HUES6 (cell line): ENCODE measurements around the gene RRAD.
A peak's percentile ranks its signal among the peaks of the same experiment; 100 is the strongest.
"Not testable (repeated sequence)": the region's sequence is repeated elsewhere in the genome, so short reads cannot be mapped to it uniquely, and the experiment has no call there.

Experiments used
- H3K27ac ChIP-seq: 2 replicates; pipeline ENCODE4 v1.7.0; 2013; ENCODE audit warnings: low read depth, mild to moderate bottlenecking, low read length, inconsistent platforms
- H3K27me3 ChIP-seq: 2 replicates; pipeline ENCODE4 v1.6.1; 2013; ENCODE audit warnings: low read length; ENCODE audit not compliant: control insufficient read depth, insufficient read depth
- H3K36me3 ChIP-seq: 2 replicates; pipeline ENCODE4 v1.6.1; 2013; ENCODE audit warnings: low read length; ENCODE audit not compliant: control insufficient read depth, insufficient read depth
- H3K4me1 ChIP-seq: 2 replicates; pipeline ENCODE4 v1.6.1; 2013; ENCODE audit warnings: low read length; ENCODE audit not compliant: control insufficient read depth, insufficient read depth
- H3K4me3 ChIP-seq: 2 replicates; pipeline ENCODE4 v1.5.1; 2013; ENCODE audit warnings: low read depth, low read length
- H3K9ac ChIP-seq: one replicate; pipeline ENCODE4 v1.6.1; 2013; ENCODE audit warnings: mild to moderate bottlenecking, low read length
- H3K9me3 ChIP-seq: 2 replicates; pipeline ENCODE4 v1.6.1; 2013; ENCODE audit warnings: low read depth, low read length; ENCODE audit not compliant: control insufficient read depth, insufficient read depth

The RRAD gene

GRCh38 chr16:66940236-66940635 is 14.9 kb upstream of the RRAD start:
- no peak overlapping the region for H3K9ac ChIP-seq
- H3K4me3 ChIP-seq = no peak overlapping the region
- H3K9me3 ChIP-seq = no peaks in the 10 kb centered on the region
- H3K27me3 ChIP-seq = peaks cover 6% of the 10 kb centered on the region
- no peak overlapping the region for H3K27ac ChIP-seq
- peaks cover 58% of the 10 kb centered on the region for H3K36me3 ChIP-seq
- H3K4me1 ChIP-seq = peaks cover 6% of the 10 kb centered on the region; the same call in 1 of the 2 replicates

DNA sequence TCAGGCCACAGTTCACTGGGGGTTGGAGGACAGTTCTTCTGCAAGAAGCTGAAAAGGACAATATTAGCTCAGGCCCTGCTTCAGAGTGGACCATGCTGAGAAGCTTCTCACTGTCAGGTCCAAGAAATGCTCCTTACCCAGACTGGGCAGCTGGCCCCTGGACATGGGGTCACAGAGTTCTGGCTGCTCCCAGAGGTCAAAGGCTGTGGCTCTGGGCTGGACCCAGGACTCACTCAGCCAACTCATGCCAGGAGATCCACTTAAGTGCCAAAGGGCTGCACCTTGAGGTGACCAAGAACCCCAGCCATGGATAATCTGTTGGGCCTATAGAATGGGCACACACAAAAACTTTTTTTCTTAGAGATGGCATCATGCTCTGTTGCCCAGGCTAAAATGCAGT is 14.0 kb upstream of the RRAD start:
- Histone ChIP-seq H3K9ac (no peak overlapping the region), H3K4me1 (peaks cover 7% of the 10 kb centered on the region; the same call in 1 of the 2 replicates), H3K4me3 (no peak overlapping the region), H3K9me3 (no peaks in the 10 kb centered on the region), H3K27me3 (peaks cover 10% of the 10 kb centered on the region), H3K36me3 (peaks cover 58% of the 10 kb centered on the region), H3K27ac (no peak overlapping the region)

DNA sequence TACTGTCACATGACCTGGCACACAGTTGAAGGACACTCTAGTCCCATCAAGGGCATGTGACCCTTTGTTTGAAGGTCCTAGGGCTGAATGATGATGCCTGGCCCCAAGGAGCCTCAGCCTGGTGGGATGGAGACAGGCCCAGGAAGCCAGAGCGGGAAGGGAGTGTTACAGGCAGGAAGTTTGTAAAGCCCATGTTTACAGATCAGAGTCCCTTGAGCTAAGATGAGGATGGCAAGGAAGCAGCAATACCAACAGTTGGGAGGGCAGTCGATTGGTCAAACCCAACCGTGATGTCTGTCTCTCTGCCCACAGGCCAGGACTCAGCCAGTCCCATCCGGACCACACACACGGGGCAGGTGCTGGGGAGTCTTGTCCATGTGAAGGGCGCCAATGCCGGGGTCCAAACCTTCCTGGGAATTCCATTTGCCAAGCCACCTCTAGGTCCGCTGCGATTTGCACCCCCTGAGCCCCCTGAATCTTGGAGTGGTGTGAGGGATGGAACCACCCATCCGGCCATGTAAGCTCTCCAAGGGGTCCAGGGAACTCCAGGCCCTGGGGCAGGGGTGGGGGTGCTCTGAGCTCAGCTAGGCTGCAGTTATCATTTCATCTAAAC is 12.5 kb upstream of the RRAD start:
- Histone ChIP-seq H3K4me3 (no peak overlapping the region), H3K27me3 (peaks cover 10% of the 10 kb centered on the region), H3K4me1 (peaks cover 12% of the 10 kb centered on the region; the same call in 1 of the 2 replicates), H3K36me3 (peaks cover 45% of the 10 kb centered on the region), H3K9me3 (no peaks in the 10 kb centered on the region), H3K27ac (no peak overlapping the region), H3K9ac (no peak overlapping the region)

DNA sequence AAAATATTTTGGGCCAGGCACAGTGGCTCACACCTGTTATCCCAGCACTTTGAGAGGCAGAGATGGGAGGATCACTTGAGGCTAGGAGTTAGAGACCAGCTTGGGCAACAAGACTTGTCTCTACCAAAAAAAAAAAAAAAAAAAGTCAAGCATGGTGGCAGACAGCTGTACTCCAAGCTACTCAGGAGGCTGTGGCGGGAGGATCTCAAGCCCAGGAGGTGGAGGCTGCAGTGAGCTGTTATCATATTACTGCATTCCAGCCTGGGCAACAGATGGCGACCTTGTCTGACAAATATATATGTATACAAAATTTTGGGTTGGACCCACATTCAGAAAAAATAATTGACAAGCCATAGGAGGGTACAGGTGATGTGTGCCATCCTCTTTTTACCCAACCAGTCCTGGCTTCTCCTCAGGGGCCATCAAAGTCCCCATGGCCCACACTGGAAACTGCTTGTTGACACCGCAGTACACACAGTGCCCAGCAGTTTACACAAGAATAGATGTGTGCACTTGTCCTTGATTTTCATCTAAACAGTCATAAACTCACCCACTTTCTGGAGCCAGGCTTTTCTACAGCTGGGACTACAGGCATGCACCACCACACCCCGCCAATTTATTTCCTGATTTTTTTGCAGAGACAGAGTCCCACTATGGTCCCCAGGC is 11.7 kb upstream of the RRAD start:
- no peak overlapping the region for H3K4me3 ChIP-seq
- H3K9ac ChIP-seq = no peak overlapping the region
- peaks cover 12% of the 10 kb centered on the region; the same call in 1 of the 2 replicates for H3K4me1 ChIP-seq
- no peaks in the 10 kb centered on the region for H3K9me3 ChIP-seq
- no peak overlapping the region for H3K27ac ChIP-seq
- H3K27me3 ChIP-seq = peaks cover 10% of the 10 kb centered on the region
- peaks cover 41% of the 10 kb centered on the region for H3K36me3 ChIP-seq

DNA sequence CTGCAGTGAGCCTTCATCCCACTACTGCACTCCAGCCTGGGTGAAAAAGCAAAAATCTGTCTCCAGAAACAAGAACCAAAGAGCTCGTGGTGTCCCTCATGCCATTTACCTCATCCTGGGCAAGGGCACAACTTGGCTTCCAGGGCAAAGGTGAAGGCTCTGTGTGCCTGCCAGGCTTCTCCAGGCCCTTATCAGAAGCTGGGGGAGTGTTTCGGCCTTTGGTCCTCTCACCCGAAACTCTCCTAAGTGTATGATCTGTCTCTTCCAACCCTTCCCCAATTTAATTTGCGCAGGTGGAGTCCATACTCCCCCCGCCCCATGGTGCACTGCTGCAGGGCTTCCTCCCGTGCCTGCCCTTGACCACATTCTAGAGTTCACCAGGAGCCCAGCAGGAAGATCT is 11.1 kb upstream of the RRAD start:
- peaks cover 10% of the 10 kb centered on the region for H3K27me3 ChIP-seq
- no peak overlapping the region for H3K9ac ChIP-seq
- H3K4me1 ChIP-seq = peaks cover 12% of the 10 kb centered on the region; the same call in 1 of the 2 replicates
- H3K9me3 ChIP-seq = no peaks in the 10 kb centered on the region
- peaks cover 39% of the 10 kb centered on the region for H3K36me3 ChIP-seq
- no peak overlapping the region for H3K27ac ChIP-seq
- no peak overlapping the region for H3K4me3 ChIP-seq

GRCh38 chr16:66935314-66936011 is 10.1 kb upstream of the RRAD start, which contains the start of gene CES2:
Gene CES2, plus strand, starts transcription at chr16:66935516. Its CDS starts 120 bp downstream, at chr16:66935636.
- Histone ChIP-seq H3K4me1 (peaks cover 12% of the 10 kb centered on the region; the same call in 1 of the 2 replicates), H3K27ac (no peak within 1 kb of the TSS), H3K9ac (peak within 1 kb of the TSS; percentile 94), H3K36me3 (peaks cover 29% of the 10 kb centered on the region), H3K27me3 (peaks cover 10% of the 10 kb centered on the region), H3K9me3 (no peaks in the 10 kb centered on the region), H3K4me3 (peak within 1 kb of the TSS; percentile 96)

- H3K4me1 ChIP-seq = peaks cover 12% of the 10 kb centered on the region; the same call in 1 of the 2 replicates
- peaks cover 23% of the 10 kb centered on the region for H3K36me3 ChIP-seq
- peak overlapping the region; percentile 94 for H3K9ac ChIP-seq
- H3K4me3 ChIP-seq = peak overlapping the region; percentile 96
- not testable (repeated sequence) for H3K27me3 ChIP-seq, H3K27ac ChIP-seq, H3K9me3 ChIP-seq
These were observed 9.5 kb upstream of the RRAD start for GRCh38 chr16:66934839-66935313.

DNA sequence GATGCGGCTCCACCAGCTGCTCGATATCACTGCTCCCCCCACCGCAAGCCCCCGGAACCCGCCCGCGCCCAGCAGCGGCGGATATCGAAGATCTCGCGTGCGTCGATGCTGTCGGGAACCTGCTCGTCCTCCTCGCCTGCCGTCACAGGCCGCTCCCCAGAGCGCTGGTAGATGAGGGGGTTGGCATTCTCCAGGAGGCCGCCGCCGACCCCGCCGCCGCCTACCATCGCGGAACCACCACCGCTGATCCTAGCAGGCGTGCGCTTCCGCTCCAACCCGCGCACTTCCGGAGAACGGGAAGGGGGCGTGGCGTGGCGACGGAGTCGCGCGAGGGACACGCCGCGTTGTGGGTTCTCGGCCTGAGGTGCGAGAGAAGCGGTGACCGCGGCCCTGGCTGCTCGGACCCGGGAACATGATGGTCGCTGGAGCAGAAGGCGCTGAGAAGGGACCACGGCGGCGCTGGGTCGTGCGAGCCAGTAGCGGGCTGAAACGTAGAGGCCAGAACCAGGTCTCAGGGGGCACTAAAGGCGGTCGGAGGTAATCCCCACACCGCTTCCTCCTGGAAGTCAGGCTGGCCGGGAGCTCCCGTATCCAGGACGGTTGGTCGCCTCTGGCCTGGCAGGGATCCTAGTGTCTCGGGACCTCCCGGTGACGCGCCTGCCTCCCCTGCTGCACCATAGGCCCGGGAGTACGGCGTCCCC is 9.0 kb upstream of the RRAD start, which contains the start of gene CIAO2B:
CIAO2B (minus strand) TSS at position 265 of the 701 bp plus-strand sequence; CDS start at position 227, 38 bp downstream.
- H3K9me3 ChIP-seq = no peaks in the 10 kb centered on the region
- H3K9ac ChIP-seq = peak within 1 kb of the TSS; percentile 94
- no peak within 1 kb of the TSS for H3K27ac ChIP-seq
- H3K4me1 ChIP-seq = peaks cover 12% of the 10 kb centered on the region; the same call in 1 of the 2 replicates
- H3K4me3 ChIP-seq = peak within 1 kb of the TSS; percentile 96
- peaks cover 10% of the 10 kb centered on the region for H3K27me3 ChIP-seq
- peaks cover 18% of the 10 kb centered on the region for H3K36me3 ChIP-seq

DNA sequence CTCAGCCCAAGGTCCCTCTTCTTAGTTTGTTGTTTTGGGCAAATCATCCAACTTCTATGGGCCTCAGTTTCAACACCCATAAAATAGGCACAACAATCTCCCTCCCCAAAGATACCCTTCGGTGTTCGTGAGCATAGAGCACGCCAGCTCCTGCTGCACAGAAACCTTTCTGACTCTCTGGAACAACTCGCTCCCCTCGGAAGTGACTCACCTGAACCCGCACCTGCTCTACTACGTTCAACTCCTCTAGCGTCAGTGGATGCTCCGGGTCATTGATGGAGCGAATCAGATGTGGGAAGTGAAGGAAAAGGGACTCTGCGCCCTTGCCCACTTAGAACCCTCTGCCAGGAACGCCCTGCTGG is 8.4 kb upstream of the RRAD start:
- peaks cover 13% of the 10 kb centered on the region; the same call in 1 of the 2 replicates for H3K36me3 ChIP-seq
- H3K27me3 ChIP-seq = peaks cover 10% of the 10 kb centered on the region
- H3K27ac ChIP-seq = no peak overlapping the region
- no peaks in the 10 kb centered on the region for H3K9me3 ChIP-seq
- peaks cover 12% of the 10 kb centered on the region; the same call in 1 of the 2 replicates for H3K4me1 ChIP-seq
- H3K9ac ChIP-seq = peak overlapping the region; percentile 94
- H3K4me3 ChIP-seq = peak overlapping the region; percentile 96

- Histone ChIP-seq H3K27me3 (peaks cover 20% of the 10 kb centered on the region), H3K9ac (no peak overlapping the region), H3K27ac (no peak overlapping the region), H3K36me3 (peaks cover 8% of the 10 kb centered on the region; the same call in 1 of the 2 replicates), H3K4me3 (no peak overlapping the region), H3K4me1 (peaks cover 18% of the 10 kb centered on the region), H3K9me3 (no peaks in the 10 kb centered on the region)
These were observed 6.7 kb upstream of the RRAD start for GRCh38 chr16:66932076-66932475.
